ENCODE data around the gene ISG15. TPM values are rescaled to one million over a fixed set of nuclear protein-coding genes. Genes with fewer than 3 reads are reported as not detected.

Gene ISG15
- total and polyA plus RNA-seq, 2 of the 13 experiments (the other 11 are each of a cell fraction or from before 2014, with no cell fraction given) = 42.1 to 54.9 TPM

DNA sequence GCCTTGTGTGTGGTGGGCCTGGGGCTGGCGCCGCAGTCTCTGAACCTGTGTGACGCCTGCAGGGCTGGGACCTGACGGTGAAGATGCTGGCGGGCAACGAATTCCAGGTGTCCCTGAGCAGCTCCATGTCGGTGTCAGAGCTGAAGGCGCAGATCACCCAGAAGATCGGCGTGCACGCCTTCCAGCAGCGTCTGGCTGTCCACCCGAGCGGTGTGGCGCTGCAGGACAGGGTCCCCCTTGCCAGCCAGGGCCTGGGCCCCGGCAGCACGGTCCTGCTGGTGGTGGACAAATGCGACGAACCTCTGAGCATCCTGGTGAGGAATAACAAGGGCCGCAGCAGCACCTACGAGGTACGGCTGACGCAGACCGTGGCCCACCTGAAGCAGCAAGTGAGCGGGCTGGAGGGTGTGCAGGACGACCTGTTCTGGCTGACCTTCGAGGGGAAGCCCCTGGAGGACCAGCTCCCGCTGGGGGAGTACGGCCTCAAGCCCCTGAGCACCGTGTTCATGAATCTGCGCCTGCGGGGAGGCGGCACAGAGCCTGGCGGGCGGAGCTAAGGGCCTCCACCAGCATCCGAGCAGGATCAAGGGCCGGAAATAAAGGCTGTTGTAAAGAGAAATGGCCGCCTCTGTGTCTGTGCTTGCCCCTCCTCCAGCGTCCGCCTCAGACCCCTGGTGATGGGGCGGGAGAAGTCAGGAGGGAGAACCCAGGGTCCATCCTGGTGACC lies 788 bp downstream of the ISG15 start (continued):
- peak; percentile 59 for TF ChIP-seq AGO2 (optimal IDR thresholded peaks at IDR 0.05; ENCODE audit: low read depth, low read length)
- TF ChIP-seq ZNF557 (CRISPR knock-in tag; IDR thresholded peaks at IDR 0.05) = no peak
- TF ChIP-seq MED1 (CRISPR knock-in tag; IDR thresholded peaks at IDR 0.05) = 0 out of 2 replicates have a peak, but pooled peaks have one; percentile 9
- peak; percentile 49; the same call in 1 of the 2 replicates for TF ChIP-seq MYC (CRISPR knock-in tag; IDR thresholded peaks at IDR 0.05; ENCODE audit: borderline replicate concordance)
- TF ChIP-seq, protein P1, sequence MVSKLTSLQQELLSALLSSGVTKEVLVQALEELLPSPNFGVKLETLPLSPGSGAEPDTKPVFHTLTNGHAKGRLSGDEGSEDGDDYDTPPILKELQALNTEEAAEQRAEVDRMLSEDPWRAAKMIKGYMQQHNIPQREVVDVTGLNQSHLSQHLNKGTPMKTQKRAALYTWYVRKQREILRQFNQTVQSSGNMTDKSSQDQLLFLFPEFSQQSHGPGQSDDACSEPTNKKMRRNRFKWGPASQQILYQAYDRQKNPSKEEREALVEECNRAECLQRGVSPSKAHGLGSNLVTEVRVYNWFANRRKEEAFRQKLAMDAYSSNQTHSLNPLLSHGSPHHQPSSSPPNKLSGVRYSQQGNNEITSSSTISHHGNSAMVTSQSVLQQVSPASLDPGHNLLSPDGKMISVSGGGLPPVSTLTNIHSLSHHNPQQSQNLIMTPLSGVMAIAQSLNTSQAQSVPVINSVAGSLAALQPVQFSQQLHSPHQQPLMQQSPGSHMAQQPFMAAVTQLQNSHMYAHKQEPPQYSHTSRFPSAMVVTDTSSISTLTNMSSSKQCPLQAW (CRISPR knock-in tag; IDR thresholded peaks at IDR 0.05) = 0 out of 2 replicates have a peak, but pooled peaks have one; percentile 3
- TF ChIP-seq, protein P2, sequence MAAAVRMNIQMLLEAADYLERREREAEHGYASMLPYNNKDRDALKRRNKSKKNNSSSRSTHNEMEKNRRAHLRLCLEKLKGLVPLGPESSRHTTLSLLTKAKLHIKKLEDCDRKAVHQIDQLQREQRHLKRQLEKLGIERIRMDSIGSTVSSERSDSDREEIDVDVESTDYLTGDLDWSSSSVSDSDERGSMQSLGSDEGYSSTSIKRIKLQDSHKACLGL (CRISPR knock-in tag; IDR thresholded peaks at IDR 0.05) = 0 out of 2 replicates have a peak, but pooled peaks have one; percentile 3
- 0 out of 2 replicates have a peak, but pooled peaks have one; percentile 5 for TF ChIP-seq CHCHD3 (CRISPR knock-in tag; IDR thresholded peaks at IDR 0.05)
- no peak for TF ChIP-seq NCOA1 (CRISPR knock-in tag; IDR thresholded peaks at IDR 0.05)
- TF ChIP-seq ZNF547 (CRISPR knock-in tag; IDR thresholded peaks at IDR 0.05) = 0 out of 2 replicates have a peak, but pooled peaks have one; percentile 19
- TF ChIP-seq CBFB (CRISPR knock-in tag; IDR thresholded peaks at IDR 0.05) = no peak
- no peak for TF ChIP-seq KAT2B (IDR thresholded peaks at IDR 0.05; ENCODE audit: borderline replicate concordance, low read depth, low read length)
- TF ChIP-seq DMAP1 (CRISPR knock-in tag; IDR thresholded peaks at IDR 0.05) = no peak
- TF ChIP-seq CENPX (CRISPR knock-in tag; IDR thresholded peaks at IDR 0.05) = no peak
- no peak for TF ChIP-seq NONO (IDR thresholded peaks at IDR 0.05)
- no peak for TF ChIP-seq NONO (CRISPR knock-in tag; conservative IDR thresholded peaks at IDR 0.05)
- TF ChIP-seq, protein P3, sequence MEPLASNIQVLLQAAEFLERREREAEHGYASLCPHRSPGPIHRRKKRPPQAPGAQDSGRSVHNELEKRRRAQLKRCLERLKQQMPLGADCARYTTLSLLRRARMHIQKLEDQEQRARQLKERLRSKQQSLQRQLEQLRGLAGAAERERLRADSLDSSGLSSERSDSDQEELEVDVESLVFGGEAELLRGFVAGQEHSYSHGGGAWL (CRISPR knock-in tag; IDR thresholded peaks at IDR 0.05) = no peak
- no peak for TF ChIP-seq SMARCC2 (IDR thresholded peaks at IDR 0.05)
- no peak for TF ChIP-seq MZF1 (CRISPR knock-in tag; IDR thresholded peaks at IDR 0.05; ENCODE audit: borderline replicate concordance)
- TF ChIP-seq, protein P4, sequence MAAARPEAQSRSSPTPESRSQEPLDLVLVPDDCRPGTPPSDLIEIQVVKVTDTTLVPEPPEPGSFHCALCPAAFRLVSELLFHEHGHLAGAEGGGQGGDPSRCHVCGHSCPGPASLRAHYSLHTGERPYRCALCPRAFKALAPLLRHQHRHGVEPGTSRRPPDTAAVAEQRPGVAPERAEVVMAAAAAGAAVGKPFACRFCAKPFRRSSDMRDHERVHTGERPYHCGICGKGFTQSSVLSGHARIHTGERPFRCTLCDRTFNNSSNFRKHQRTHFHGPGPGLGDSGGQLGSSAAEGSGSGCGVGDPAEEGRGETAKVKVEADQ (CRISPR knock-in tag; IDR thresholded peaks at IDR 0.05; ENCODE audit: borderline replicate concordance) = no peak
- TF ChIP-seq KDM5B (CRISPR knock-in tag; IDR thresholded peaks at IDR 0.05; ENCODE audit: borderline replicate concordance) = 0 out of 2 replicates have a peak, but pooled peaks have one; percentile 5
- TF ChIP-seq SMAD3 (CRISPR knock-in tag; IDR thresholded peaks at IDR 0.05) = no peak
- TF ChIP-seq PAWR (CRISPR knock-in tag; IDR thresholded peaks at IDR 0.05; ENCODE audit: borderline replicate concordance) = no peak
- TF ChIP-seq ZNF367 (CRISPR knock-in tag; IDR thresholded peaks at IDR 0.05; ENCODE audit: borderline replicate concordance) = 0 out of 2 replicates have a peak, but pooled peaks have one; percentile 43
- TF ChIP-seq SNAI1 (CRISPR knock-in tag; IDR thresholded peaks at IDR 0.05; ENCODE audit: borderline replicate concordance) = no peak
- TF ChIP-seq, protein P5, sequence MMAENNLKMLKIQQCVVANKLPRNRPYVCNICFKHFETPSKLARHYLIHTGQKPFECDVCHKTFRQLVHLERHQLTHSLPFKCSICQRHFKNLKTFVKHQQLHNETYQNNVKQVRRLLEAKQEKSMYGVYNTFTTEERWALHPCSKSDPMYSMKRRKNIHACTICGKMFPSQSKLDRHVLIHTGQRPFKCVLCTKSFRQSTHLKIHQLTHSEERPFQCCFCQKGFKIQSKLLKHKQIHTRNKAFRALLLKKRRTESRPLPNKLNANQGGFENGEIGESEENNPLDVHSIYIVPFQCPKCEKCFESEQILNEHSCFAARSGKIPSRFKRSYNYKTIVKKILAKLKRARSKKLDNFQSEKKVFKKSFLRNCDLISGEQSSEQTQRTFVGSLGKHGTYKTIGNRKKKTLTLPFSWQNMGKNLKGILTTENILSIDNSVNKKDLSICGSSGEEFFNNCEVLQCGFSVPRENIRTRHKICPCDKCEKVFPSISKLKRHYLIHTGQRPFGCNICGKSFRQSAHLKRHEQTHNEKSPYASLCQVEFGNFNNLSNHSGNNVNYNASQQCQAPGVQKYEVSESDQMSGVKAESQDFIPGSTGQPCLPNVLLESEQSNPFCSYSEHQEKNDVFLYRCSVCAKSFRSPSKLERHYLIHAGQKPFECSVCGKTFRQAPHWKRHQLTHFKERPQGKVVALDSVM (CRISPR knock-in tag; IDR thresholded peaks at IDR 0.05) = no peak
- no peak for TF ChIP-seq ZNF883 (CRISPR knock-in tag; IDR thresholded peaks at IDR 0.05; ENCODE audit: not compliant biosample characterization)

Measured in HepG2 (cell line).